AG04449 (cell line): ENCODE measurements around the gene CNTN5.
"Not testable (repeated sequence)": the region's sequence is repeated elsewhere in the genome, so short reads cannot be mapped to it uniquely, and the experiment has no call there.

Experiments
- CTCF ChIA-PET: fragments of 350-600 bp; formaldehyde crosslinking; extraction: SDS; loops from one replicate; lab custom pipeline; 2021; ENCODE audit warnings: antibody characterized with exemption; lab: Yijun Ruan, JAX
- POLR2A ChIA-PET: fragments of 400-600, 350-600 bp; formaldehyde crosslinking; extraction: SDS; loops from one replicate; lab custom pipeline; 2020; ENCODE audit warnings: antibody characterized with exemption, inconsistent platforms; lab: Yijun Ruan, JAX
- DNase-seq: peaks from one replicate; pipeline ENCODE4 v3.0.0-alpha.2; 2010; ENCODE audit warnings: low read depth, low spot score
- H3K4me3 ChIP-seq: 2 replicates; pipeline ENCODE4 v1.5.1; 2011; ENCODE audit warnings: low read depth, mild to moderate bottlenecking, control low read depth, low read length
- CTCF ChIP-seq: IDR thresholded peaks from one replicate; pipeline ENCODE4 v1.5.1; 2011; ENCODE audit warnings: mild to moderate bottlenecking, moderate library complexity, low read length, control low read depth, inconsistent platforms; ENCODE audit not compliant: insufficient read depth; ENCODE audit errors: missing control alignments

The CNTN5 gene

GRCh38 chr11:99098258-99098657 is 77.5 kb downstream of the CNTN5 start:
- CTCF ChIA-PET: no interaction called here
- DNase-seq: no peak
- TF ChIP-seq CTCF: no peak
- POLR2A ChIA-PET: no interaction called here
- H3K4me3 ChIP-seq: no peak overlapping the region

- ChIA-PET CTCF (no interaction called here), POLR2A (no interaction called here)
- H3K4me3 ChIP-seq: no peak overlapping the region
- TF ChIP-seq CTCF: no peak
- DNase-seq: no peak
Observed at GRCh38 chr11:99098751-99099150, 78.0 kb downstream of the CNTN5 start.

DNA sequence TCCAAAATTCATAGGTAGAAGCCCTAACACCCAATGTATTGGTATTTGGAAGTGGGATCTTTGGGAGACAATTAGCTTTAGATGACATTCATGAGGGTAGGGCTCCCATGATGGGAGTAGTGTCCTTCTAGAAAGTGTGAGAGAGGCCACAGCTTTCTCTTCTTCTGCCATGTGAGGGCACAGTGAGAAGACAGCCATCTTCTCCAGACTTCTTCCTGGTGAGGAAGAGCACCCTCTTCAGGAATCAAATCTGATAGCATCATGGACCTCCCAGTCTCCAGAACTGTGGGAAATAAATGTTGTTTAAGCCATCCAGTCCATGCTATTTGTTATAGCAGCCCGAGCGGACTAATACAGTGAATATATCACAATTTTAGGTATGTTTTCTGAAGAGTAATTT is 96.9 kb downstream of the CNTN5 start:
- no peak for TF ChIP-seq CTCF
- no peak overlapping the region for H3K4me3 ChIP-seq
- CTCF ChIA-PET: no interaction called here
- POLR2A ChIA-PET: no interaction called here
- DNase-seq: no peak

GRCh38 chr11:99133862-99134261 is 113.1 kb downstream of the CNTN5 start:
- POLR2A ChIA-PET, CTCF ChIA-PET, H3K4me3 ChIP-seq, DNase-seq: not testable (repeated sequence)

DNA sequence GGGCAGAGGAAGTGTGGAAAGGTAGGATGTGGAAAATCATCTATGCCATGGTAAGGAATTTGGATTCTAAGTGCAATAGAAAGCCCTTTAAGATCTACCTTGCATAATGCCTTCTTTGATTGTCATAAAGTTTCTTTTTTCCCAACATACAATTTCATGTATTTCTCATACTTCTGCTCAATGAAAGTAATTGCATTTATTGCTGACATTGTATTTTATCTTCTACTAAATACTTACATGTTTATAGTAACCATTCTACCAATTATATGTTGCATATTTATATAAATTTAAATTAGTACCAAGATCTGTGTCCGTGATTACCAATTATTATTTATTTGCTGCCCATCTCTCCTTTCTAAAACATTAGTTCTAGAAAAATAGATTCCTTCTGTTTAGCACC is 114.8 kb downstream of the CNTN5 start:
- TF ChIP-seq CTCF: no peak
- no peak overlapping the region for H3K4me3 ChIP-seq
- ChIA-PET CTCF (no interaction called here), POLR2A (no interaction called here)
- DNase-seq: no peak

DNA sequence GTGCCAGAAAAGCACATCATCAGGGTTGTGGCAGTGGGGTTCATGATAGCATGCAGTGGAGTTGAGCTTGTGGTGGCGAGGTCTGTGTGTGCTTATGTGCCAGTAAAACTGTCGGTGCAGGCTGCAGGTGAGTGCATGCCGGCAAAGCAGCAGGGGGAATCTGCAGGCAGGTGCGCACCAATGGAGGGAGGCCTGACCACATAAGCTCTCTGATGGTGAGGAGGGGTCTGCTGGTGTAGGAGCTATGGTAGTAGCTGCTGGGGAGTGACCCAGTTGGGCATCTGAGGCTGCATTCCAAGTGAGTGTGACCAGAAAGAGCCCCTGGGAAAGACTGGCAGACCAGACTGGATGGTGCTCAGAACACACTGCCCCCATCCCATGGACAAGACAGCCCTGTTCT is 121.5 kb downstream of the CNTN5 start:
- TF ChIP-seq CTCF: no peak
- ChIA-PET POLR2A (no interaction called here), CTCF (no interaction called here)

DNA sequence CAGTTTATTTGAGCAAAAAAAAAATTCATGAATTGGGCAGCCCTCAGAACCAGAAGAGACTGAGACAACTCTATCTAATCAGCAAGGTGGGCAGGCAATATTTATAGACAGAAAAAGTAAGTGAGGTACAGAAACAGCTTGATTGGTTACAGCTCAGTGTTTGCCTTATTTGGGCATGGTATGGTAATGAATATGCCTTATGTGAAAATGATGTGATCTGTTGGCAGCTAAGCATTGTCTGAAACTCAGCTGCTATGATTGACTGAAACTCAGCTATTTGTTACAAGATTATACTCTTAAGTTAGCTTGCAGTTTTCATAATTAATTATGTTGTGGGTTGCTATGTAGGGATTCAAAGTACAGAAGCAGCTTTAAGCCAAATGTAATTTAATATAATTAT is 127.6 kb downstream of the CNTN5 start:
- CTCF ChIA-PET: no interaction called here
- DNase-seq: no peak
- POLR2A ChIA-PET: no interaction called here
- no peak for TF ChIP-seq CTCF
- no peak overlapping the region for H3K4me3 ChIP-seq

More for the DNA sequence above, 121.5 kb downstream of the CNTN5 start:
- DNase-seq: no peak
- no peak overlapping the region for H3K4me3 ChIP-seq
